Measurements from ENCODE around the gene AGL. TPM values are rescaled to one million over a fixed set of nuclear protein-coding genes. Genes with fewer than 3 reads are reported as not detected.
A peak's percentile ranks its signal among the peaks of the same experiment; 100 is the strongest.

The AGL gene
- total and polyA plus RNA-seq, 2 of the 13 experiments (the other 11 are each of a cell fraction or from before 2014, with no cell fraction given), result 4.3 to 13.1 TPM

GRCh38 chr1:99808391-99809115 lies 41.6 kb upstream of the AGL start (continued):
- TF ChIP-seq RXRB (CRISPR knock-in tag; IDR thresholded peaks at IDR 0.05; ENCODE audit: borderline replicate concordance) (no peak; the same call in 1 of the 2 replicates), ZNF672 (CRISPR knock-in tag; IDR thresholded peaks at IDR 0.05) (no peak), USF2 (IDR thresholded peaks at IDR 0.05; ENCODE audit: low read depth, low read length) (no peak), USF2 (CRISPR knock-in tag; IDR thresholded peaks at IDR 0.05; ENCODE audit: borderline replicate concordance) (peak; percentile 54; the same call in 1 of the 2 replicates), ZNF746 (CRISPR knock-in tag; IDR thresholded peaks at IDR 0.05) (no peak), STAG1 (CRISPR knock-in tag; IDR thresholded peaks at IDR 0.05) (peak; percentile 93), ZNF282 (IDR thresholded peaks at IDR 0.05; ENCODE audit: partially characterized antibody) (no peak), KLF12 (CRISPR knock-in tag; IDR thresholded peaks at IDR 0.05; ENCODE audit: borderline replicate concordance) (no peak), SOX6 (IDR thresholded peaks at IDR 0.05) (no peak), SOX6 (CRISPR knock-in tag; IDR thresholded peaks at IDR 0.05) (no peak), ZNF564 (CRISPR knock-in tag; IDR thresholded peaks at IDR 0.05) (no peak), ZBTB49 (CRISPR knock-in tag; IDR thresholded peaks at IDR 0.05; ENCODE audit: borderline replicate concordance) (no peak), HOXA7 (CRISPR knock-in tag; IDR thresholded peaks at IDR 0.05) (no peak), NFIC (IDR thresholded peaks at IDR 0.05; ENCODE audit: low read length) (no peak), PAX8 (CRISPR knock-in tag; IDR thresholded peaks at IDR 0.05; ENCODE audit: borderline replicate concordance) (no peak), FOXK1 (CRISPR knock-in tag; IDR thresholded peaks at IDR 0.05; ENCODE audit: borderline replicate concordance, low read depth) (peak; percentile 43; the same call in 1 of the 2 replicates), TP53 (CRISPR knock-in tag; conservative IDR thresholded peaks at IDR 0.05) (no peak), MTERF4 (CRISPR knock-in tag; IDR thresholded peaks at IDR 0.05) (no peak)
- TF ChIP-seq, protein P1, sequence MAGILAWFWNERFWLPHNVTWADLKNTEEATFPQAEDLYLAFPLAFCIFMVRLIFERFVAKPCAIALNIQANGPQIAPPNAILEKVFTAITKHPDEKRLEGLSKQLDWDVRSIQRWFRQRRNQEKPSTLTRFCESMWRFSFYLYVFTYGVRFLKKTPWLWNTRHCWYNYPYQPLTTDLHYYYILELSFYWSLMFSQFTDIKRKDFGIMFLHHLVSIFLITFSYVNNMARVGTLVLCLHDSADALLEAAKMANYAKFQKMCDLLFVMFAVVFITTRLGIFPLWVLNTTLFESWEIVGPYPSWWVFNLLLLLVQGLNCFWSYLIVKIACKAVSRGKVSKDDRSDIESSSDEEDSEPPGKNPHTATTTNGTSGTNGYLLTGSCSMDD (CRISPR knock-in tag; IDR thresholded peaks at IDR 0.05), result no peak
- TF ChIP-seq, protein P2, sequence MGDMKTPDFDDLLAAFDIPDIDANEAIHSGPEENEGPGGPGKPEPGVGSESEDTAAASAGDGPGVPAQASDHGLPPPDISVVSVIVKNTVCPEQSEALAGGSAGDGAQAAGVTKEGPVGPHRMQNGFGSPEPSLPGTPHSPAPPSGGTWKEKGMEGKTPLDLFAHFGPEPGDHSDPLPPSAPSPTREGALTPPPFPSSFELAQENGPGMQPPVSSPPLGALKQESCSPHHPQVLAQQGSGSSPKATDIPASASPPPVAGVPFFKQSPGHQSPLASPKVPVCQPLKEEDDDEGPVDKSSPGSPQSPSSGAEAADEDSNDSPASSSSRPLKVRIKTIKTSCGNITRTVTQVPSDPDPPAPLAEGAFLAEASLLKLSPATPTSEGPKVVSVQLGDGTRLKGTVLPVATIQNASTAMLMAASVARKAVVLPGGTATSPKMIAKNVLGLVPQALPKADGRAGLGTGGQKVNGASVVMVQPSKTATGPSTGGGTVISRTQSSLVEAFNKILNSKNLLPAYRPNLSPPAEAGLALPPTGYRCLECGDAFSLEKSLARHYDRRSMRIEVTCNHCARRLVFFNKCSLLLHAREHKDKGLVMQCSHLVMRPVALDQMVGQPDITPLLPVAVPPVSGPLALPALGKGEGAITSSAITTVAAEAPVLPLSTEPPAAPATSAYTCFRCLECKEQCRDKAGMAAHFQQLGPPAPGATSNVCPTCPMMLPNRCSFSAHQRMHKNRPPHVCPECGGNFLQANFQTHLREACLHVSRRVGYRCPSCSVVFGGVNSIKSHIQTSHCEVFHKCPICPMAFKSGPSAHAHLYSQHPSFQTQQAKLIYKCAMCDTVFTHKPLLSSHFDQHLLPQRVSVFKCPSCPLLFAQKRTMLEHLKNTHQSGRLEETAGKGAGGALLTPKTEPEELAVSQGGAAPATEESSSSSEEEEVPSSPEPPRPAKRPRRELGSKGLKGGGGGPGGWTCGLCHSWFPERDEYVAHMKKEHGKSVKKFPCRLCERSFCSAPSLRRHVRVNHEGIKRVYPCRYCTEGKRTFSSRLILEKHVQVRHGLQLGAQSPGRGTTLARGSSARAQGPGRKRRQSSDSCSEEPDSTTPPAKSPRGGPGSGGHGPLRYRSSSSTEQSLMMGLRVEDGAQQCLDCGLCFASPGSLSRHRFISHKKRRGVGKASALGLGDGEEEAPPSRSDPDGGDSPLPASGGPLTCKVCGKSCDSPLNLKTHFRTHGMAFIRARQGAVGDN (CRISPR knock-in tag; IDR thresholded peaks at IDR 0.05), result no peak

Data from HepG2 (cell line).